Sigmoid colon (tissue), 3 donors: ENCODE results near the gene FAM118A.

Experiments
- CTCF ChIP-seq, 4 experiments: fragments of 450-650 bp in 3 of 4; fragments of 200-600 bp in 1 of 4; IDR thresholded peaks; one replicate each; pipeline ENCODE4 v1.5.1; 2016 to 2019; ENCODE audit warnings: antibody characterized with exemption in 4 of 4, mild to moderate bottlenecking in 3 of 4, moderate library complexity in 2 of 4
- POLR2A ChIP-seq, 2 donors: fragments of 450-650 bp; IDR thresholded peaks; one replicate each; pipeline ENCODE4 v1.6.1; 2016; ENCODE audit warnings: antibody characterized with exemption in 2 of 2, mild to moderate bottlenecking in 2 of 2, moderate library complexity in 2 of 2

GRCh38 chr22:45271667-45272201 is 38.0 kb upstream of the FAM118A start:
- TF ChIP-seq POLR2A (IDR thresholded peaks at IDR 0.05) (no peak), CTCF (IDR thresholded peaks at IDR 0.05) (no peak)
